GM12865 (cell line): ENCODE results near the gene TSPAN15.

ENCODE experiments used
- DNase-seq: peaks from one replicate; pipeline ENCODE4 v3.0.0; 2010; ENCODE audit warnings: low read depth
- H3K4me3 ChIP-seq: 2 replicates; pipeline ENCODE4 v1.5.1; 2011; ENCODE audit warnings: mild to moderate bottlenecking, low read depth, low read length, control low read depth
- TF ChIP-seq, protein P1 (sequence below): IDR thresholded peaks from 2 replicates; pipeline ENCODE4 v1.5.1; 2011; ENCODE audit warnings: low read length, control low read depth, low read depth, inconsistent platforms; ENCODE audit not compliant: insufficient read depth; ENCODE audit errors: missing control alignments

TSPAN15 gene

DNA sequence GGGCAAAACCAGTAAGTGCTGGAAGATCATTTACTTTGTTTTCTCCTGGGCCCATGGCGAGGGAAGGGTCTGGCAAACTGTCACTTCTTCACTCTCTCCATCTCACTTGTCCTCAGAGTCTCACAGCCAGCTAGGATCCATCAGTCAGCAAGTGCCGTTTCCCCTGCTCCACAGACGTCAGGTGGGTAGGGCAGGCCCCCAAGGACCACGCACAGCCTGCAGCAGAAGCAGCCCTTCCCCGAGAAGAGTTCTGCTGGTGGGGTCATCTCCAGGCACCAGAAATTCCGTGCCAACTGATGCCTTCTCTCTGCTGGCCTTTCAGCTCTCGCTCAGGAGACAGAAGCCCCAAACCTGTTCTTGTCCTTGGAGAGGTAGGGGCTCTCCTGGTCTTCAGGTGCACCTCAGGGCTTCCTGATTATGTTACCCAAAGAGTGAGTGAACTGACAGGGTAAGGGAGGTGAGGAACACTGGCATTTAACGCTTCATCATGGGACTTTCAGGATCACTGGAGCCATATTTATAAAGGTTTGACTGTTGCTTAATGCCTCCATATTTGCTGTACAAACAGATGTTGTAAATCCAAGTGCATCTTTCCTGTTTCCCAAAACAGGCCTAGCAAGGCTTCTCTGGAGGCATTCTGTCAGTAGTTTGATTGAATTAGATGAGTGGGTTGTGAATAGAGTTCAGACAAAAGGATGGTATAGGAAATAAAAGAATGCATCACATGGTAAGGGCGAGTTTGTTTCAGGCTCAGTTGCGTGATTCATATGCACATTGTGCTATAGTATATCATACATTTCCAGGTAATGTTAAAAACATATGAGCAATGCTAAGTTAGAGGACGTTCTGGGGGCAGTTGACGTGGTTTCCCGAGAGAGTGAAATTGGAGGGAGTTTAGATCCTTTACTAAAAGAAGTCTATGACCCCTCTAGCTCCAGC, 13.7 kb upstream of the TSPAN15 start:
- no peak for DNase-seq
- TF ChIP-seq, protein P1, sequence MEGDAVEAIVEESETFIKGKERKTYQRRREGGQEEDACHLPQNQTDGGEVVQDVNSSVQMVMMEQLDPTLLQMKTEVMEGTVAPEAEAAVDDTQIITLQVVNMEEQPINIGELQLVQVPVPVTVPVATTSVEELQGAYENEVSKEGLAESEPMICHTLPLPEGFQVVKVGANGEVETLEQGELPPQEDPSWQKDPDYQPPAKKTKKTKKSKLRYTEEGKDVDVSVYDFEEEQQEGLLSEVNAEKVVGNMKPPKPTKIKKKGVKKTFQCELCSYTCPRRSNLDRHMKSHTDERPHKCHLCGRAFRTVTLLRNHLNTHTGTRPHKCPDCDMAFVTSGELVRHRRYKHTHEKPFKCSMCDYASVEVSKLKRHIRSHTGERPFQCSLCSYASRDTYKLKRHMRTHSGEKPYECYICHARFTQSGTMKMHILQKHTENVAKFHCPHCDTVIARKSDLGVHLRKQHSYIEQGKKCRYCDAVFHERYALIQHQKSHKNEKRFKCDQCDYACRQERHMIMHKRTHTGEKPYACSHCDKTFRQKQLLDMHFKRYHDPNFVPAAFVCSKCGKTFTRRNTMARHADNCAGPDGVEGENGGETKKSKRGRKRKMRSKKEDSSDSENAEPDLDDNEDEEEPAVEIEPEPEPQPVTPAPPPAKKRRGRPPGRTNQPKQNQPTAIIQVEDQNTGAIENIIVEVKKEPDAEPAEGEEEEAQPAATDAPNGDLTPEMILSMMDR = no peak
- H3K4me3 ChIP-seq = no peak overlapping the region

DNA sequence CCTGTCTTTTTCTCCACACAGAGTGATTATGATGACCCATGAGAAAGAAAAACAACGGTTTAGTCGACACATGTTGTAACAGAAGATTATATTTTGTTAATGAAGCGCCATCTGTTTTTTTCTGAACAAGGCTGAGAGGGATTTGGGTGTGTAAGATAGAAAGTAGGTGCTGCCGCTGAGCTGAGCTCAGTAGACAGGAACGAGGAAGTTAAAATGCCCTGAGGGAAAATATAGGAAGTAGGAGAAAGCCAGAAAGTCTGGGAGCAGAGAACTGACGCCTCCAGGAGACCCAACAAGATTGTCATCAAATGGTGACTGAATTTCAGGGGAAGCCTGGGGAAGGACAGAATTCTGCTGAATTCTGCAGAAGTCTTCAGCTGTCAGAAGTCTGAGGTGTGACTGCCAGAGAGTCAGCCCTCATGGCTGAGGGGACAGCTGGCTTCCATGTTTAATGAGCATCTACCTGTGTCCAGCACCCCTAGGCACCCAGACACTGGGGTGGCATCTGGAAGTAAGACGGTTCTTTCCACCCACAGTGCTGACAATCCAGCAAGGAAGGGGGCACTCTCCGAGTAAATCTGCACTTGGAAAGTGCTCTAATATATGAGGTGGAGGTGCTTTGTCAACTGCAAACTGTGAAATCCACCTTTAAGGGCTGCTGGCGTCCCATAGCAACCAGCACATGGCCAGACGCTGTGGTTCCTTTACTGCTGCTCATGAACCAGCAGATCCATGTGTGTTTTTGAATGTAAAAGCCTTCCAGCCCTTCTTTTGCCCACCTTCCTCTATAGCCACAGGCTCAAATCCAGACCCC, 12.5 kb upstream of the TSPAN15 start:
- H3K4me3 ChIP-seq = no peak overlapping the region
- no peak for DNase-seq

DNA sequence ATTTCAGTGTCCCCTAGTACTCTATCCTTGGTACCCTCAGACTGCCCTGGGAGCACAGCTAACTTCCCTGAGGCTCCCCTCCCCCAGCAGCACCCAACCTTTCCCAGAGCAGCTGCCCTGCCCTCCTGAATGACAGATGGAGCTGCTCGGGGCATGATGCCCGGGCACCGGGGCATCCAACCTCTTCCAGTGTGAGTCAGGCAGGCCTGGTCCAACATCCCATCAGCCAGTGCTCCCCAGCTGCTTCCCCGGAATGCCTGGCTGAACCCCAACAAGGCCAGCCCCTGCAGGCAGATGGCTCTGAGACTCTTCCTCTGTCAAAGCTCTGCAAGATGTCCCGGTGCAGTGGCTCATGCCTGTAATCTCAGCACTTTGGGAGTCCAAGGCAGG, 11.9 kb upstream of the TSPAN15 start:
- TF ChIP-seq, protein P1 = no peak
- DNase-seq = no peak
- no peak overlapping the region for H3K4me3 ChIP-seq

More for the DNA sequence above, 12.5 kb upstream of the TSPAN15 start:
- TF ChIP-seq, protein P1 = no peak

DNA sequence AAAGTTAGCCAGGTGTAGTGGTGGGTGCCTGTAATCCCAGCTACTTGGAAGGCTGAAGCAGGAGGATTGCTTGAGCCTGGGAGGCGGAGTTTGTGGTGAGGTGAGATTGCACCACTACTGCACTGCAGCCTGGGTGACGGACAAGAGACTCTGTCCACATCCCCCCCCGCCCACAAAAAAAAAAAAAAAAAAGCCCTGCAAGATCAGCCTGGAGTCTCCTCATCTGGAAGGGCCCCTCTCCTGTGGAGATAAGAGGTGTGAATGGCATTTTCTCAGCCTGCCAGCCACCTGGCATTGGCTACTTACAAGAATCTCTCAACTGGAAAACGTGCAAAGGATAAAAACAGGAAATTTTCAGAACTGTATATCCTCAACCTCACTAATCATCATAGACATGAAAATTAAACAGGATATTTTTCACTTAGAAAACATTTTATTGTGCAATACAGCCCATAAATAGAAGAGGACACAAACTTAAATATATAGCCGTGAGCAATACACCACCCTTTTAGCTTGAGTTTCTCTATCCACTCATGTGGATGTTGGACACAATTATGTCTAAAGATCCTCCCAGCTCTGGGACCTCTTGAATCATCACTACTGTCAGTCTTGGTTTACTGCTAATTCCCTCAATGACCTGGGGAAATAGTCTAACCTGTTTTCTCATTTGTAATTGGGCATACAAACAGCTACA, 11.3 kb upstream of the TSPAN15 start:
- DNase-seq = no peak
- no peak overlapping the region for H3K4me3 ChIP-seq
- TF ChIP-seq, protein P1 = no peak

DNA sequence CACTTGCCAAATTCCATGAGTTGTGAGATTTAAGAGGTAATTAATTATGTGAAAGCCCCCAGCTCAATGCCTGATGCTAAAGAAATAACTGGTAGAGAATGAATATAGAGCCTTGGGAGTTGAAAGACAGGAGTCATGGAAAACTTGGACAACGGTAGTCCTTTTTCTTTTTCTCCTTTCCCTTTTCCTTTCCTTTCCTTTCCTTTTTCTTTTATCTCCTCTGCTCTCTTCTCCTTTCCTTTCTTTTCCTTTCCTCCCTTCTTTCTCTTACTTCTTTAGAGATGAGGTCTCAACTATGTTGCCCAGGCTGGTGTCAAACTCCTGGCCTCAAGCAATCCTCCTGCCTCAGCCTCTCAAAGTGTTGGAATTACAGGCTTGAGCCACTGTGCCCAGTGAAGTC, 7.9 kb upstream of the TSPAN15 start:
- H3K4me3 ChIP-seq = no peak overlapping the region
- DNase-seq = no peak
- TF ChIP-seq, protein P1 = no peak

DNA sequence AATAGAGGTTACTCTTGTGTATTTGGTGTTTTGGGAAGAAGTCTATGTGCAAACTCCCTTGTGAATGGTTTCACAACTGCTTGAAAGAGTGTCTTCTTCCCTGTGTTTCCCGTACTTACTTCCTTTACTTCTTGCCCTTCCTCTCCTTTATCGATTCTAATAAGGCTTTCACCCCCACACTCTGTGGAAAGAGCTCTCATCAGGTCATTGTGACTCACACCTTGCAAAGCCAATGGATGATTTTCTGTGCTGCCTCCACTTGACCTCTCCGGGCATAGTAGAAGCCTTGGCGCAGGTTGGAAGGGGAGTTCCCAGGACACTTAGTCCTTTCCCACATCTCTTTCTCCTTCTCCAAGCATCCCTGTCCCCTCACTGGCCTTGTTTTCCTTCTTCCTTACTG, 6.2 kb upstream of the TSPAN15 start:
- DNase-seq = no peak
- TF ChIP-seq, protein P1 = no peak
- H3K4me3 ChIP-seq = no peak overlapping the region
